Ecto neural progenitor cell (in vitro differentiated cells): ENCODE measurements around the gene IL22RA2.

ENCODE experiments used
- DNase-seq: peaks from one replicate; pipeline ENCODE4 v3.0.0-alpha.2; 2018; ENCODE audit warnings: low spot score

The IL22RA2 gene

GRCh38 chr6:137167702-137168377 lies 5.6 kb downstream of the IL22RA2 start:
- no peak for DNase-seq

GRCh38 chr6:137166247-137167098 lies 7.0 kb downstream of the IL22RA2 start:
- DNase-seq: no peak

GRCh38 chr6:137165375-137166246 lies 7.8 kb downstream of the IL22RA2 start:
- no peak for DNase-seq

- DNase-seq: no peak
Observed at GRCh38 chr6:137163732-137164318, 9.6 kb downstream of the IL22RA2 start.

- no peak for DNase-seq
Observed at GRCh38 chr6:137162692-137163306, 10.6 kb downstream of the IL22RA2 start.

GRCh38 chr6:137161949-137162348 lies 11.5 kb downstream of the IL22RA2 start:
- DNase-seq: no peak

- DNase-seq: no peak
Observed at GRCh38 chr6:137160763-137161162, 12.7 kb downstream of the IL22RA2 start.

- no peak for DNase-seq
Observed at GRCh38 chr6:137159912-137160311, 13.5 kb downstream of the IL22RA2 start.

GRCh38 chr6:137157601-137158000 lies 15.8 kb downstream of the IL22RA2 start:
- no peak for DNase-seq

GRCh38 chr6:137156650-137157049 lies 16.8 kb downstream of the IL22RA2 start:
- DNase-seq: no peak

- no peak for DNase-seq
Observed at GRCh38 chr6:137155830-137156229, 17.6 kb downstream of the IL22RA2 start.

- DNase-seq: no peak
Observed at GRCh38 chr6:137150072-137150471, 23.4 kb downstream of the IL22RA2 start.

GRCh38 chr6:137149035-137149393 lies 24.4 kb downstream of the IL22RA2 start:
- no peak for DNase-seq

GRCh38 chr6:137148306-137149034 lies 25.0 kb downstream of the IL22RA2 start:
- DNase-seq: no peak

- DNase-seq: no peak
Observed at GRCh38 chr6:137147195-137147594, 26.2 kb downstream of the IL22RA2 start.

GRCh38 chr6:137146206-137146605 lies 27.2 kb downstream of the IL22RA2 start:
- DNase-seq: no peak

GRCh38 chr6:137145421-137145820 lies 28.0 kb downstream of the IL22RA2 start:
- DNase-seq: no peak

- DNase-seq: no peak
Observed at GRCh38 chr6:137136065-137136464, 37.4 kb downstream of the IL22RA2 start.

- no peak for DNase-seq
Observed at GRCh38 chr6:137134483-137134882, 39.0 kb downstream of the IL22RA2 start.

GRCh38 chr6:137133122-137133521 lies 40.3 kb downstream of the IL22RA2 start:
- DNase-seq: no peak

- DNase-seq: no peak
Observed at GRCh38 chr6:137126875-137127485, 46.5 kb downstream of the IL22RA2 start.
